ENCODE data around the gene FYB1.

GRCh38 chr5:39158786-39159185 lies 60.6 kb downstream of the FYB1 start:
- TF ChIP-seq CTCF (conservative IDR thresholded peaks at IDR 0.05; ENCODE audit: low read length) (no peak), EZH2phosphoT487 (IDR thresholded peaks at IDR 0.05; ENCODE audit: borderline replicate concordance, low read depth, low read length) (no peak)
